HepG2 (cell line): Measurements from ENCODE around the gene HRG. TPM values are rescaled to one million over a fixed set of nuclear protein-coding genes. Genes with fewer than 3 reads are reported as not detected.

Source experiments
- EP300 ChIP-seq, 3 experiments: sonication (generic) in 1 of 3; formaldehyde crosslinking in 1 of 3; IDR thresholded peaks; 2 replicates each; pipeline versions ENCODE4 v1.5.1 to v1.6.1; 2011 to 2020; ENCODE audit warnings: low read depth in 2 of 3, low read length in 2 of 3, borderline replicate concordance in 1 of 3, improper control_type of control experiment in 1 of 3, mild to moderate bottlenecking in 1 of 3, missing genetic modification reagents in 1 of 3, moderate library complexity in 1 of 3
- HMG20A ChIP-seq: IDR thresholded peaks from 2 replicates; pipeline ENCODE4 v1.6.1; 2016; ENCODE audit warnings: borderline replicate concordance
- ISL2 ChIP-seq: sonication (generic); formaldehyde crosslinking; IDR thresholded peaks from 2 replicates; pipeline ENCODE4 v1.5.0; 2020; ENCODE audit warnings: missing genetic modification reagents
- MAZ ChIP-seq, 2 experiments: sonication (generic) in 1 of 2; formaldehyde crosslinking in 1 of 2; IDR thresholded peaks; 2 replicates each; pipeline versions ENCODE4 v1.5.0 to v1.6.1; 2012 to 2020; ENCODE audit warnings: low read depth in 2 of 2, mild to moderate bottlenecking in 2 of 2, borderline replicate concordance in 1 of 2, improper control_type of control experiment in 1 of 2, low read length in 1 of 2, missing genetic modification reagents in 1 of 2, moderate library complexity in 1 of 2
- MTF2 ChIP-seq: sonication (generic); formaldehyde crosslinking; IDR thresholded peaks from 2 replicates; pipeline ENCODE4 v1.5.0; 2020; ENCODE audit warnings: missing genetic modification reagents, borderline replicate concordance
- MXD4 ChIP-seq: IDR thresholded peaks from 2 replicates; pipeline ENCODE4 v1.6.1; 2016; ENCODE audit warnings: mild to moderate bottlenecking, missing biosample characterization, missing genetic modification reagents
- NBN ChIP-seq: fragments of 450-650 bp; conservative IDR thresholded peaks from 2 replicates; pipeline ENCODE4 v1.6.1; 2017
- PAF1 ChIP-seq: IDR thresholded peaks from 2 replicates; pipeline ENCODE4 v1.6.1; 2016; ENCODE audit warnings: missing genetic modification reagents, missing compliant biosample characterization
- POLR2AphosphoS5 ChIP-seq: IDR thresholded peaks from 2 replicates; pipeline ENCODE4 v1.6.1; 2012; ENCODE audit warnings: low read depth, low read length
- SSRP1 ChIP-seq: IDR thresholded peaks from 2 replicates; pipeline ENCODE4 v1.6.1; 2016; ENCODE audit warnings: control low read depth
- STAG1 ChIP-seq: sonication (generic); formaldehyde crosslinking; IDR thresholded peaks from 2 replicates; pipeline ENCODE4 v1.4.0; 2020; ENCODE audit warnings: missing genetic modification reagents
- ZBTB38 ChIP-seq: sonication (generic); formaldehyde crosslinking; IDR thresholded peaks from 2 replicates; pipeline ENCODE4 v1.5.1; 2020; ENCODE audit warnings: mild to moderate bottlenecking, missing genetic modification reagents
- ZNF33A ChIP-seq: sonication (generic); formaldehyde crosslinking; IDR thresholded peaks from 2 replicates; pipeline ENCODE4 v1.5.1; 2020; ENCODE audit warnings: missing genetic modification reagents, mild to moderate bottlenecking, moderate library complexity, borderline replicate concordance
- ZNF441 ChIP-seq: sonication (generic); formaldehyde crosslinking; IDR thresholded peaks from 2 replicates; pipeline ENCODE4 v1.7.0; 2021; ENCODE audit warnings: missing genetic modification reagents, borderline replicate concordance
- ZNF558 ChIP-seq: sonication (generic); formaldehyde crosslinking; IDR thresholded peaks from 2 replicates; pipeline ENCODE4 v1.9.0; 2022; ENCODE audit warnings: mild to moderate bottlenecking, missing genetic modification reagents, borderline replicate concordance
- ZNF674 ChIP-seq: sonication (generic); formaldehyde crosslinking; IDR thresholded peaks from 2 replicates; pipeline ENCODE4 v1.5.0; 2020; ENCODE audit warnings: low read depth, mild to moderate bottlenecking, missing genetic modification reagents
- ZNF878 ChIP-seq: sonication (generic); formaldehyde crosslinking; IDR thresholded peaks from 2 replicates; pipeline ENCODE4 v1.8.1; 2023; ENCODE audit warnings: mild to moderate bottlenecking, missing genetic modification reagents, moderate library complexity
- polyA plus RNA-seq, 8 experiments: library from polyadenylated mRNA; depleted of rRNA in 3 of 8; stranded (reverse) in 7 of 8; unstranded in 1 of 8; fragments of >200 nt; fragmentation: Illumina TruSeq in 4 of 8; extraction: Trizol in 4 of 8; gene quantifications; 2 replicates each; pipeline versions ENCODE4 v1.2.1 to v1.2.3, GENCODE V29; 2011 to 2016; ENCODE audit warnings: low read depth in 4 of 8, missing spikeins in 1 of 8, mixed read lengths in 1 of 8; ENCODE audit not compliant: insufficient read depth in 1 of 8
- total RNA-seq, 5 experiments: library from RNA; depleted of rRNA; stranded (reverse); fragments of >200 nt; fragmentation: Illumina TruSeq; extraction: Trizol; gene quantifications; 2 replicates each; pipeline ENCODE4 v1.2.3, GENCODE V29; 2016; ENCODE audit warnings: low read depth in 1 of 5
- TF ChIP-seq, protein P1 (sequence below): sonication (generic); formaldehyde crosslinking; IDR thresholded peaks from 2 replicates; pipeline ENCODE4 v1.4.0; 2020; ENCODE audit warnings: missing genetic modification reagents
- TF ChIP-seq, protein P2 (sequence below): sonication (generic); formaldehyde crosslinking; IDR thresholded peaks from 2 replicates; pipeline ENCODE4 v1.5.0; 2020; ENCODE audit warnings: mild to moderate bottlenecking, missing genetic modification reagents
- TF ChIP-seq, protein P3 (sequence below): sonication (generic); IDR thresholded peaks from 2 replicates; pipeline ENCODE4 v1.6.1; 2016; ENCODE audit warnings: low read depth, borderline replicate concordance
- TF ChIP-seq, protein P4 (sequence below): conservative IDR thresholded peaks from 2 replicates; pipeline ENCODE4 v1.6.1; 2018; ENCODE audit warnings: missing genetic modification reagents

The HRG gene
- total and polyA plus RNA-seq, 2 of the 13 experiments (the other 11 are each of a cell fraction or from before 2014, with no cell fraction given): 0.09 to 0.11 TPM

DNA sequence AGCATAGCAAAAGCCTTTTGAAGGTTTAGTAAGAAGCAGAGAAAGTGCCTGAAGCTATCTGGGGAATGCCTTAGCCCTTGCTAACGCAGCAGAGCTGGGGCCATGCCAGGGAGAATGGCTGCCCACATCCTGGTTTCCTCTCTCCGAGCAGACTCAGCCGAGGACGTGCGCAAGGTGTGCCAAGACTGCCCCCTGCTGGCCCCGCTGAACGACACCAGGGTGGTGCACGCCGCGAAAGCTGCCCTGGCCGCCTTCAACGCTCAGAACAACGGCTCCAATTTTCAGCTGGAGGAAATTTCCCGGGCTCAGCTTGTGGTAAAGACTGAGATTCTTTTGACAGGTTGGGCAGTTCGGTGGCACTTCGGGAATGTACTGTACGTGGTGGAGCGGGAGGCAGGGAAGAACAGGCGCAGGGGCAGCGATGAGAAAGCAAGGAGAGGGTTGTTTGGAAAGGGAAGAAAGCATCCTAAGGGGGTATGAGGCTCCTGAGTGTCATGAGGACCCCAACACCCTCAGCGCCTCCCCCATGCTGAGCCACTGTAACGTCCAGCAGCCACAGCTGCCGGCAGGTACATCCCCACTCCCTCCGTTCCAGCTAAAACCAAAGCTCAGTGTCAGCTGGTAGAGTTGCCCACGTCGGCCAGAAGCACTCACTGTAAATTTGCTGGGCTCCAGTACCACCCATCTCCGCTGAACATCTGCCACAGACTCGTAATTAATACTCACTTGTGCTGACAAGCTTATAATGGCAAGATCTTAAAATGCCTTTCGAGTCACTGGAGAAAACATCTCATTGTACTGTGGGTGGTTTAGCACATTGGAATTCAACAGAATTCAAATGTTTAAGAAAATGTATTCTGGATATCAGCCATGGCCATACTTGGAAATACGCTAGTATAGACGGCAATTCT, 48.5 kb upstream of the HRG start (continued):
- no peak for TF ChIP-seq ZNF33A (CRISPR knock-in tag)
- TF ChIP-seq ZNF558 (CRISPR knock-in tag): 0 out of 2 replicates have a peak, but pooled peaks have one; percentile 52
- TF ChIP-seq ISL2 (CRISPR knock-in tag): no peak
- no peak for TF ChIP-seq ZNF674
- TF ChIP-seq MXD4 (CRISPR knock-in tag): 0 out of 2 replicates have a peak, but pooled peaks have one; percentile 70
- TF ChIP-seq, protein P1, sequence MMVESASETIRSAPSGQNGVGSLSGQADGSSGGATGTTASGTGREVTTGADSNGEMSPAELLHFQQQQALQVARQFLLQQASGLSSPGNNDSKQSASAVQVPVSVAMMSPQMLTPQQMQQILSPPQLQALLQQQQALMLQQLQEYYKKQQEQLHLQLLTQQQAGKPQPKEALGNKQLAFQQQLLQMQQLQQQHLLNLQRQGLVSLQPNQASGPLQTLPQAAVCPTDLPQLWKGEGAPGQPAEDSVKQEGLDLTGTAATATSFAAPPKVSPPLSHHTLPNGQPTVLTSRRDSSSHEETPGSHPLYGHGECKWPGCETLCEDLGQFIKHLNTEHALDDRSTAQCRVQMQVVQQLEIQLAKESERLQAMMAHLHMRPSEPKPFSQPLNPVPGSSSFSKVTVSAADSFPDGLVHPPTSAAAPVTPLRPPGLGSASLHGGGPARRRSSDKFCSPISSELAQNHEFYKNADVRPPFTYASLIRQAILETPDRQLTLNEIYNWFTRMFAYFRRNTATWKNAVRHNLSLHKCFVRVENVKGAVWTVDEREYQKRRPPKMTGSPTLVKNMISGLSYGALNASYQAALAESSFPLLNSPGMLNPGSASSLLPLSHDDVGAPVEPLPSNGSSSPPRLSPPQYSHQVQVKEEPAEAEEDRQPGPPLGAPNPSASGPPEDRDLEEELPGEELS (CRISPR knock-in tag): no peak; the same call in 1 of the 2 replicates
- peak; percentile 98 for TF ChIP-seq ZBTB38 (CRISPR knock-in tag)
- TF ChIP-seq, protein P2, sequence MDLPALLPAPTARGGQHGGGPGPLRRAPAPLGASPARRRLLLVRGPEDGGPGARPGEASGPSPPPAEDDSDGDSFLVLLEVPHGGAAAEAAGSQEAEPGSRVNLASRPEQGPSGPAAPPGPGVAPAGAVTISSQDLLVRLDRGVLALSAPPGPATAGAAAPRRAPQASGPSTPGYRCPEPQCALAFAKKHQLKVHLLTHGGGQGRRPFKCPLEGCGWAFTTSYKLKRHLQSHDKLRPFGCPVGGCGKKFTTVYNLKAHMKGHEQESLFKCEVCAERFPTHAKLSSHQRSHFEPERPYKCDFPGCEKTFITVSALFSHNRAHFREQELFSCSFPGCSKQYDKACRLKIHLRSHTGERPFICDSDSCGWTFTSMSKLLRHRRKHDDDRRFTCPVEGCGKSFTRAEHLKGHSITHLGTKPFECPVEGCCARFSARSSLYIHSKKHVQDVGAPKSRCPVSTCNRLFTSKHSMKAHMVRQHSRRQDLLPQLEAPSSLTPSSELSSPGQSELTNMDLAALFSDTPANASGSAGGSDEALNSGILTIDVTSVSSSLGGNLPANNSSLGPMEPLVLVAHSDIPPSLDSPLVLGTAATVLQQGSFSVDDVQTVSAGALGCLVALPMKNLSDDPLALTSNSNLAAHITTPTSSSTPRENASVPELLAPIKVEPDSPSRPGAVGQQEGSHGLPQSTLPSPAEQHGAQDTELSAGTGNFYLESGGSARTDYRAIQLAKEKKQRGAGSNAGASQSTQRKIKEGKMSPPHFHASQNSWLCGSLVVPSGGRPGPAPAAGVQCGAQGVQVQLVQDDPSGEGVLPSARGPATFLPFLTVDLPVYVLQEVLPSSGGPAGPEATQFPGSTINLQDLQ (CRISPR knock-in tag): no peak
- TF ChIP-seq EP300 (IDR thresholded peaks at IDR 0.05; ENCODE audit: low read depth in 2 of 2, low read length in 2 of 2): no peak
- TF ChIP-seq EP300 (CRISPR knock-in tag; IDR thresholded peaks at IDR 0.05; ENCODE audit: borderline replicate concordance): 0 out of 2 replicates have a peak, but pooled peaks have one; percentile 14
- TF ChIP-seq MAZ (IDR thresholded peaks at IDR 0.05; ENCODE audit: borderline replicate concordance, low read depth, low read length): no peak
- TF ChIP-seq MAZ (CRISPR knock-in tag; IDR thresholded peaks at IDR 0.05; ENCODE audit: low read depth): no peak
- peak; percentile 76 for TF ChIP-seq STAG1 (CRISPR knock-in tag)
- peak; percentile 87 for TF ChIP-seq POLR2AphosphoS5
- no peak for TF ChIP-seq MTF2 (CRISPR knock-in tag)
- TF ChIP-seq, protein P3, sequence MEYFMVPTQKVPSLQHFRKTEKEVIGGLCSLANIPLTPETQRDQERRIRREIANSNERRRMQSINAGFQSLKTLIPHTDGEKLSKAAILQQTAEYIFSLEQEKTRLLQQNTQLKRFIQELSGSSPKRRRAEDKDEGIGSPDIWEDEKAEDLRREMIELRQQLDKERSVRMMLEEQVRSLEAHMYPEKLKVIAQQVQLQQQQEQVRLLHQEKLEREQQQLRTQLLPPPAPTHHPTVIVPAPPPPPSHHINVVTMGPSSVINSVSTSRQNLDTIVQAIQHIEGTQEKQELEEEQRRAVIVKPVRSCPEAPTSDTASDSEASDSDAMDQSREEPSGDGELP: no peak
- TF ChIP-seq, protein P4, sequence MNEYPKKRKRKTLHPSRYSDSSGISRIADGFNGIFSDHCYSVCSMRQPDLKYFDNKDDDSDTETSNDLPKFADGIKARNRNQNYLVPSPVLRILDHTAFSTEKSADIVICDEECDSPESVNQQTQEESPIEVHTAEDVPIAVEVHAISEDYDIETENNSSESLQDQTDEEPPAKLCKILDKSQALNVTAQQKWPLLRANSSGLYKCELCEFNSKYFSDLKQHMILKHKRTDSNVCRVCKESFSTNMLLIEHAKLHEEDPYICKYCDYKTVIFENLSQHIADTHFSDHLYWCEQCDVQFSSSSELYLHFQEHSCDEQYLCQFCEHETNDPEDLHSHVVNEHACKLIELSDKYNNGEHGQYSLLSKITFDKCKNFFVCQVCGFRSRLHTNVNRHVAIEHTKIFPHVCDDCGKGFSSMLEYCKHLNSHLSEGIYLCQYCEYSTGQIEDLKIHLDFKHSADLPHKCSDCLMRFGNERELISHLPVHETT (CRISPR knock-in tag): peak; percentile 62; the same call in 1 of the 2 replicates
- peak; percentile 79 for TF ChIP-seq PAF1 (CRISPR knock-in tag)
- peak; percentile 44 for TF ChIP-seq ZNF878 (CRISPR knock-in tag)
- no peak for TF ChIP-seq NBN
- no peak for TF ChIP-seq ZNF441 (CRISPR knock-in tag)
- peak; percentile 94; the same call in 1 of the 2 replicates for TF ChIP-seq SSRP1 (CRISPR knock-in tag)
- no peak for TF ChIP-seq HMG20A (CRISPR knock-in tag)
